Activated naive CD8-positive, alpha-beta T cell treated with anti-CD3 and anti-CD28 coated beads, Interleukin-2, amount 50 U/mL, for 24 hours (primary cell): ENCODE data around the gene NALCN.

ENCODE experiments used
- ATAC-seq: fragments of 150-1000 bp; cut with Tn5 transposase; one replicate; pipeline ENCODE4 v1.10.0; 2021
- DNase-seq: peaks from one replicate; pipeline ENCODE4 v3.0.0; 2021
- H3K27ac Mint-ChIP-seq: one replicate; pipeline ENCODE4 v1.8.0; 2021; ENCODE audit warnings: mild to moderate bottlenecking, mixed read lengths
- H3K27me3 Mint-ChIP-seq: one replicate; pipeline ENCODE4 v1.8.0; 2021; ENCODE audit warnings: mixed read lengths
- H3K36me3 Mint-ChIP-seq: one replicate; pipeline ENCODE4 v1.8.0; 2021; ENCODE audit warnings: low read depth, mixed read lengths
- H3K4me1 Mint-ChIP-seq: one replicate; pipeline ENCODE4 v1.8.0; 2021; ENCODE audit warnings: mixed read lengths
- H3K4me3 Mint-ChIP-seq: one replicate; pipeline ENCODE4 v1.8.0; 2021; ENCODE audit warnings: mild to moderate bottlenecking, moderate library complexity, mixed read lengths
- H3K9me3 Mint-ChIP-seq: one replicate; pipeline ENCODE4 v1.8.0; 2021; ENCODE audit warnings: mixed read lengths

The NALCN gene

DNA sequence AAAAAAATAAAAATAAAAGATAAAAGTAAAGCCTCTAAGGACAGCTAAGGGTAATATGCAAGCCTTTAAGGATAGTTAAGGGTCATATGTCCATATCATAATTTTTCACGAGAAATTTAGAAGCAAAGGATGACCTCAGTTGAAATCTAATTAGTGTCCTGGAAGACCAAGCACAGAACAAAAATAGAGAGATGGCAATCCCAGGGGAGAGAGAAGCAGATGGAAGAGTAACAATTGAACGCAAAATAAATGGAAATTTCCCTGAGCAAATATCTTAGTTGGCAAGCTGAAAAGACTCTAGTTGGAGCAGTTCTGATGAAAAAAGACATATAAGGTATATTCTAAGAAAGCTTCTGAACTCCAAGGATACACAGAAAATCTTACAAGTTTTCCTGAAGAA lies 275.4 kb downstream of the NALCN start:
- Mint-ChIP-seq H3K36me3 (no peaks in the 10 kb centered on the region), H3K4me1 (no peaks in the 10 kb centered on the region), H3K27ac (no peak overlapping the region), H3K4me3 (no peak overlapping the region), H3K27me3 (peaks cover 20% of the 10 kb centered on the region), H3K9me3 (no peaks in the 10 kb centered on the region)
- DNase-seq (no peak), ATAC-seq (no peak)

- Mint-ChIP-seq H3K27me3 (peaks cover 20% of the 10 kb centered on the region), H3K27ac (no peak overlapping the region), H3K4me3 (no peak overlapping the region), H3K9me3 (no peaks in the 10 kb centered on the region), H3K36me3 (no peaks in the 10 kb centered on the region), H3K4me1 (no peaks in the 10 kb centered on the region)
- DNase-seq (no peak), ATAC-seq (no peak)
Measured at GRCh38 chr13:101140087-101140770, 276.1 kb downstream of the NALCN start.

- no peak overlapping the region for H3K27ac Mint-ChIP-seq
- no peaks in the 10 kb centered on the region for H3K9me3 Mint-ChIP-seq
- H3K4me1 Mint-ChIP-seq: no peaks in the 10 kb centered on the region
- no peak overlapping the region for H3K4me3 Mint-ChIP-seq
- DNase-seq: no peak
- no peak for ATAC-seq
- peaks cover 21% of the 10 kb centered on the region for H3K27me3 Mint-ChIP-seq
- H3K36me3 Mint-ChIP-seq: no peaks in the 10 kb centered on the region
Measured at GRCh38 chr13:101139081-101139480, 277.2 kb downstream of the NALCN start.

DNA sequence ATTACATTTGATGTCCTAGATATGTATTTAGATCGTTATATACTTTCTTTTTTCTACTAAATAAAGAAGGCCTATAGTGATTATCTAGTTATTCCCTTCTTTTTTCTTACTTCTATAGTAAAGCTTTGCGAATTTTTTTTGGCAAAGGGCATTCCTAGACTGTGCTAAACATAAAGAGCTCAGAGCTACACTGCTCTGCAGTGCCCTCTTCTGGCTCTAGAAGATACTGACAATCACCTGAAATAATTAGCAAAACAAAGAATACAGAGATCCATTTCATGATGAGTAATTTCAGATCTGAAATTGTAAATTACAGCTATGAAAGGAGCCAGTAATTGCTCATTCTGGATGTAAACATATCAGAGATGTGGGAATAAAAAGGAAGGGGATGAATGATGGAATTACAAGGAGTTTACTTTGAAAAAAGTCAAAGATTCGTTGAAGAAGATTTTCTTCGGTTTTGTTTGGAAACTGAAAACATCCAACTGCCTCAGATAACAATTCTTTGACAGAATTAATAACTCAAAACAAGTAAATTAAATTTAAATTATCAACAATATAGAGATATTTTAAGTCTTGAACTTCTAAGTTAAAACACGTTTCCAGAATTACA lies 288.5 kb downstream of the NALCN start:
- peak; percentile 71 for ATAC-seq
- peaks cover 9% of the 10 kb centered on the region for H3K27me3 Mint-ChIP-seq
- no peak overlapping the region for H3K27ac Mint-ChIP-seq
- peak; percentile 9 for DNase-seq
- H3K9me3 Mint-ChIP-seq: no peaks in the 10 kb centered on the region
- no peaks in the 10 kb centered on the region for H3K4me1 Mint-ChIP-seq
- no peak overlapping the region for H3K4me3 Mint-ChIP-seq
- no peaks in the 10 kb centered on the region for H3K36me3 Mint-ChIP-seq

GRCh38 chr13:101123028-101123427 lies 293.3 kb downstream of the NALCN start:
- no peak for DNase-seq
- ATAC-seq: no peak
- H3K4me3 Mint-ChIP-seq: no peak overlapping the region
- no peaks in the 10 kb centered on the region for H3K9me3 Mint-ChIP-seq
- H3K27ac Mint-ChIP-seq: no peak overlapping the region
- no peaks in the 10 kb centered on the region for H3K36me3 Mint-ChIP-seq
- no peaks in the 10 kb centered on the region for H3K27me3 Mint-ChIP-seq
- H3K4me1 Mint-ChIP-seq: no peaks in the 10 kb centered on the region

DNA sequence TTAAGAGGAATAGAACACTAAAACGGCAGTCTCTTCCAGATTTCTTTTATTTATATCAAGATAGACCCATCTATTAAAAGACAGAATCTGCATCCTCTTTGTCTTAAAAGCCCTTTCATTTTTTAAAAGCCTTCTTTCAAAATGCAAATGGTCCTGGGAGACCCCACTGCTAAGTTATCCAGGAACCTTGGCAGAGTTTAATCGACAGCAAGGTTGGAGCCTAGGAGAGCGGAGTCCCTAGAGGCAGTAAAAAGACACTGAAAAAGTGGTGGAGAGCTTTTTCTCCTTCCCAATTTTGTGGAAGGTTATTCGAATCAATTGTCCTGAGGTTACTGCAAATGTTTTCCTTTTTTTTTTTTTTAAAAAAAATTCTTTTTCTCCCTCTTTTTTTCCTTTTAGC lies 294.7 kb downstream of the NALCN start:
- no peak for ATAC-seq
- Mint-ChIP-seq H3K36me3 (no peaks in the 10 kb centered on the region), H3K9me3 (no peaks in the 10 kb centered on the region), H3K4me3 (no peak overlapping the region), H3K4me1 (no peaks in the 10 kb centered on the region), H3K27ac (no peak overlapping the region), H3K27me3 (peaks cover 2% of the 10 kb centered on the region)
- DNase-seq: no peak

DNA sequence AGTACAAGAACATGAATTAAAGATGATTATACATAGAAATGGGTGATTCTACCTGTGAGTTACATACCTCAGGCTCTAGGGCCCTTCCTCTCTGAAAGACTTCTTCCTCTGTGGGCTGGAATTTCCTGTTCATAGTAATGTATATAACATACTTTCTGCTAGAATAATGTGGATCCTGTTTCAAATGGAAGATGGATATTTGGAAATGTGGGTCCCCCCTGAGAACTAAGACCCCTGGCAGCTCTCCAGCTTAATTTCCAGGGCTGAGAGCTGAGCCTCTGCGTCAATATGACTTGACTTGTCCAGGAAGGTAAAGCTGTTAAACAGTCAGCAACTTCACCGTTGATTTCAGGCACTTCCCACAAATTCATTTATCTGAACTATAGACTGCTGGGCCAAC lies 296.3 kb downstream of the NALCN start:
- no peak overlapping the region for H3K4me3 Mint-ChIP-seq
- DNase-seq: no peak
- no peaks in the 10 kb centered on the region for H3K4me1 Mint-ChIP-seq
- no peak for ATAC-seq
- no peaks in the 10 kb centered on the region for H3K36me3 Mint-ChIP-seq
- H3K27me3 Mint-ChIP-seq: peaks cover 2% of the 10 kb centered on the region
- H3K27ac Mint-ChIP-seq: no peak overlapping the region
- no peaks in the 10 kb centered on the region for H3K9me3 Mint-ChIP-seq

- Mint-ChIP-seq H3K4me3 (no peak overlapping the region), H3K27ac (no peak overlapping the region), H3K27me3 (peaks cover 2% of the 10 kb centered on the region), H3K36me3 (no peaks in the 10 kb centered on the region), H3K9me3 (no peaks in the 10 kb centered on the region), H3K4me1 (no peaks in the 10 kb centered on the region)
- ATAC-seq (no peak), DNase-seq (no peak)
Measured at GRCh38 chr13:101116826-101117225, 299.5 kb downstream of the NALCN start.

DNA sequence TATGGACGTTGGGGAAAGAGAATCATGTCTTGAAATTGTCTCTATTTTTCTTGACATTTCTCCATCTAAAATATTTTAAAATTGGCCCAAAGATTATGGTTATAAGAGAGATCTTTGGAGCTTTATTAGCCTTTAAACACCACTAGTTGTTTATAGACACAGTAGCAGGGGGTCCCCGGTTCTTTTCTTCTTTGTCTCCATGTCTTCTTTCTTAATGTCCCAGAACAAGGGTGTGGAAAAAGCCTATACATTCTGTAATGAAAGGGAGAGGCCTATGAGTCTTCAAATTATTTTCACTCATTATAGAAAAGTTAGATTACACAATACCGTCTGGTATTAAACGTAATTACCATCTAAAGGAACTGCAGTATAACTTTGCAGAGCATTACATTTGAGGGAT lies 300.0 kb downstream of the NALCN start:
- H3K4me1 Mint-ChIP-seq: no peaks in the 10 kb centered on the region
- H3K9me3 Mint-ChIP-seq: no peaks in the 10 kb centered on the region
- H3K36me3 Mint-ChIP-seq: no peaks in the 10 kb centered on the region
- no peak overlapping the region for H3K27ac Mint-ChIP-seq
- H3K4me3 Mint-ChIP-seq: no peak overlapping the region
- no peak for DNase-seq
- ATAC-seq: no peak
- peaks cover 2% of the 10 kb centered on the region for H3K27me3 Mint-ChIP-seq

DNA sequence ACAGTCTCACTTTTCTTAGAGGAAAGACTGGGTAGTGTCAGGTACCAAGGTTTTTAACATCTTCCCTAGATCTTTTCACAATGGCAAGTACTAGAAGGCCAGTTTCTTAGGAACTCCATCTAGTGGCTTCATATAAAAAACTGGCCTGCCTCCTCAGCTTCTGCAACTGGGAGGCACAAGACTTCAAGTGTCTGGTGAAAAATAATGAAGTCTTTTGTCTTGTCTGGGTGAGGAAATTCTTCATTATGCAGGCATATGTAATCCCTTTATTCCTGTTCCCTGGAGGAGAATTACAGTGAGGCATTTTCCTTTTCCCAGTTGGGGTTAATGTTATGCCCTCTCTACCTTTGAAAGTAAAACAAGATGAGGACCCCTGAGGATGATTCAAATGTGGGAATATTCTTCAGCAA lies 300.5 kb downstream of the NALCN start:
- ATAC-seq: no peak
- no peak overlapping the region for H3K4me3 Mint-ChIP-seq
- H3K4me1 Mint-ChIP-seq: no peaks in the 10 kb centered on the region
- H3K27me3 Mint-ChIP-seq: peaks cover 3% of the 10 kb centered on the region
- H3K9me3 Mint-ChIP-seq: no peaks in the 10 kb centered on the region
- no peaks in the 10 kb centered on the region for H3K36me3 Mint-ChIP-seq
- H3K27ac Mint-ChIP-seq: no peak overlapping the region
- no peak for DNase-seq

GRCh38 chr13:101111894-101112293 lies 304.4 kb downstream of the NALCN start:
- ATAC-seq: no peak
- H3K36me3 Mint-ChIP-seq: no peaks in the 10 kb centered on the region
- peaks cover 3% of the 10 kb centered on the region for H3K27me3 Mint-ChIP-seq
- DNase-seq: no peak
- no peak overlapping the region for H3K27ac Mint-ChIP-seq
- no peak overlapping the region for H3K4me3 Mint-ChIP-seq
- no peaks in the 10 kb centered on the region for H3K9me3 Mint-ChIP-seq
- no peaks in the 10 kb centered on the region for H3K4me1 Mint-ChIP-seq

DNA sequence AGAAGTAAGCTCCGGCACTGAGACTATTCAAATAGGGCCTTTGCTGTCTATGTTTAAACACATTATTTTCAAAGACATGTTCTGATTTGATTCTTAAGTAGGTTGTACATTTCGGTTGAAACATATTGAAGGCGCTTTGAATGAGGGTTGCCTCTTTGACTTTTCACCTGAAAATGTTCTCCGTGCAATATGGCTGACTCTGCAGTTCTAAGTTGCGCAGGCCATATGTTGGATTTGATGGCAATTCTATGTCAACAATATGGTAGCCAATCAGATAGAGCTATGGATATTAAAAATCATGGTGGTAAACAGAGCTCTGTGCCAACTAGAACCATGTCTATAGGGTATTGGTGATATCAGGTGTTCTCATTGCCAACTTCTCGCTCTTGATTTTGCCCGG lies 307.3 kb downstream of the NALCN start:
- DNase-seq (no peak), ATAC-seq (no peak)
- Mint-ChIP-seq H3K27me3 (peaks cover 9% of the 10 kb centered on the region), H3K36me3 (no peaks in the 10 kb centered on the region), H3K9me3 (peaks cover 5% of the 10 kb centered on the region), H3K4me3 (no peak overlapping the region), H3K4me1 (no peaks in the 10 kb centered on the region), H3K27ac (no peak overlapping the region)

DNA sequence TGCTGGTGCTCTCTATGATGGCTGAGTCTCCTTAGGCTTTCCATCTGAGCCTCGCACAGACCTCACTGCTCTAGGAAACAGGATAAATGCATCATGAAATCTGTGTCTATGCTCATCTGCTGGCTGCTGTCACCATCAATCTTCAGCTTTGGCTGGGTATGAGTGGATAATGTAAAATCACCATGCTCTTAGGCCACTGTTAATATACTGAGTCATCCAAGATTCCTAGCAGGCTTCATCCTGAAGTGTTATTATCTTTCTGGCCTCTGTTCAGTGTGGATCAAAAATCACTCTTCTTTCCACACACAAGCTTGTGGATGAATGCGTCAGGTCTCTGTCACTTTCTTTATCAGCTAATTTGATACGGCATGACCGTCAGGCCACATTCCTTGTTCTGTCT lies 317.4 kb downstream of the NALCN start:
- H3K36me3 Mint-ChIP-seq: no peaks in the 10 kb centered on the region
- no peak overlapping the region for H3K27ac Mint-ChIP-seq
- DNase-seq (no peak), ATAC-seq (no peak)
- no peaks in the 10 kb centered on the region for H3K4me1 Mint-ChIP-seq
- no peaks in the 10 kb centered on the region for H3K9me3 Mint-ChIP-seq
- no peak overlapping the region for H3K4me3 Mint-ChIP-seq
- peaks cover 4% of the 10 kb centered on the region for H3K27me3 Mint-ChIP-seq

- Mint-ChIP-seq H3K36me3 (no peaks in the 10 kb centered on the region), H3K27me3 (peaks cover 9% of the 10 kb centered on the region), H3K4me3 (no peak overlapping the region), H3K4me1 (no peaks in the 10 kb centered on the region), H3K9me3 (no peaks in the 10 kb centered on the region), H3K27ac (no peak overlapping the region)
- no peak for ATAC-seq
- no peak for DNase-seq
Measured at GRCh38 chr13:101092985-101093384, 323.3 kb downstream of the NALCN start.

- no peak overlapping the region for H3K4me3 Mint-ChIP-seq
- no peaks in the 10 kb centered on the region for H3K4me1 Mint-ChIP-seq
- DNase-seq (no peak), ATAC-seq (no peak)
- peaks cover 10% of the 10 kb centered on the region for H3K27me3 Mint-ChIP-seq
- H3K27ac Mint-ChIP-seq: no peak overlapping the region
- no peaks in the 10 kb centered on the region for H3K36me3 Mint-ChIP-seq
- no peaks in the 10 kb centered on the region for H3K9me3 Mint-ChIP-seq
Measured at GRCh38 chr13:101090287-101090686, 326.0 kb downstream of the NALCN start.

GRCh38 chr13:101085551-101085950 lies 330.8 kb downstream of the NALCN start:
- no peaks in the 10 kb centered on the region for H3K36me3 Mint-ChIP-seq
- H3K4me1 Mint-ChIP-seq: no peaks in the 10 kb centered on the region
- H3K27ac Mint-ChIP-seq: no peak overlapping the region
- H3K9me3 Mint-ChIP-seq: no peaks in the 10 kb centered on the region
- H3K4me3 Mint-ChIP-seq: no peak overlapping the region
- no peak for ATAC-seq
- H3K27me3 Mint-ChIP-seq: peaks cover 9% of the 10 kb centered on the region
- DNase-seq: no peak
